GM23248 (cell line): ENCODE measurements around the gene YAF2.

Experiments used
- EZH2 ChIP-seq: fragments of 200-600 bp; sonication (generic); IDR thresholded peaks from 2 replicates; pipeline ENCODE4 v1.6.1; 2018; ENCODE audit warnings: antibody characterized with exemption, mild to moderate bottlenecking; ENCODE audit not compliant: insufficient read depth, poor library complexity, severe bottlenecking
- EZH2phosphoT487 ChIP-seq: fragments of 200-600 bp; sonication (generic); IDR thresholded peaks from 2 replicates; pipeline ENCODE4 v1.6.1; 2018; ENCODE audit warnings: antibody characterized with exemption, moderate library complexity, mild to moderate bottlenecking, low read depth; ENCODE audit not compliant: insufficient read depth

DNA sequence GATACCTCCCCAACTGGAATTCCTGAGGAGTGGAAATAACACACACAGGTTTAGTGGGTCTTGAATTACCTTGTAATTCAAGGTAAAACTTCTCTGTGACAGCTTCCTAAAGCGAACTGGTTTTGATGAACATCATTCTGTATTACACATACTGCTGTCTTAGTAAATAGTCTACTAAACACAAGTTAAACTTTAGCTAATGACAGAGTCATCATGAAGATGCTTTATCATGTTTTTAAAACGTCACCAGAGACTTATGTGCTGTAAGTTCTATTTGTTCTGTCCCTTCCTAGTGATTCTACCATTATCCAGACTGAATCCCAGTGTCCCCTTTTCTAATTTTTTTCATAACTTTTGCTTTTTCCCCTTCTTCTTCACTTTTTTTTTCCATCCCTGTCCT lies 81.8 kb downstream of the YAF2 start:
- TF ChIP-seq EZH2phosphoT487 (no peak), EZH2 (no peak)
